Tibial nerve (tissue), 4 donors: ENCODE results near the gene GABRQ. TPM values are rescaled to one million over a fixed set of nuclear protein-coding genes. Genes with fewer than 3 reads are reported as not detected.
"Not testable (repeated sequence)": the region's sequence is repeated elsewhere in the genome, so short reads cannot be mapped to it uniquely, and the experiment has no call there.

ENCODE experiments used
- DNase-seq, 2 donors: peaks; one replicate each; pipeline ENCODE4 v3.0.0-alpha.2; 2019; ENCODE audit warnings: low spot score in 2 of 2
- H3K27ac ChIP-seq, 4 donors: fragments of 200-600 bp; sonication (generic) in 3 of 4; one replicate each; pipeline ENCODE4 v1.5.1; 2017 to 2019; ENCODE audit warnings: mild to moderate bottlenecking in 1 of 4
- H3K27me3 ChIP-seq, 2 donors: fragments of 200-600 bp; sonication (generic) in 1 of 2; one replicate each; pipeline versions ENCODE4 v1.5.1 to v1.6.0; 2017 to 2019
- H3K36me3 ChIP-seq, 3 donors: fragments of 200-600 bp; sonication (generic); one replicate each; pipeline ENCODE4 v1.5.1; 2018 to 2019
- H3K4me1 ChIP-seq, 4 donors: fragments of 200-600 bp; sonication (generic) in 3 of 4; one replicate each; pipeline ENCODE4 v1.5.1; 2017 to 2019
- H3K4me3 ChIP-seq, 4 donors: fragments of 200-600 bp; sonication (generic) in 3 of 4; one replicate each; pipeline ENCODE4 v1.5.1; 2017 to 2019; ENCODE audit warnings: mild to moderate bottlenecking in 1 of 4, moderate library complexity in 1 of 4
- H3K9me3 ChIP-seq, 4 donors: fragments of 200-600 bp; sonication (generic) in 3 of 4; one replicate each; pipeline ENCODE4 v1.5.1; 2017 to 2019
- EP300 ChIP-seq, 2 donors: sonication (generic); formaldehyde crosslinking; IDR thresholded peaks; one replicate each; pipeline ENCODE4 v1.6.1; 2017; ENCODE audit warnings: antibody characterized with exemption in 2 of 2, mild to moderate bottlenecking in 1 of 2
- POLR2A ChIP-seq, 2 donors: fragments of 450-650 bp; IDR thresholded peaks; one replicate each; pipeline ENCODE4 v1.6.1; 2017; ENCODE audit warnings: antibody characterized with exemption in 2 of 2, mild to moderate bottlenecking in 2 of 2, moderate library complexity in 2 of 2
- WGBS, 2 donors: methylation state at CpG; one replicate each; pipeline ENCODE4 v1.1.5; 2018; 5-methylcytosine and 5-hydroxymethylcytosine counted together
- total RNA-seq, 4 donors: library from RNA; depleted of rRNA; stranded (reverse); fragments of >200 nt; gene quantifications; one replicate each; pipeline ENCODE4 v1.1.0, GENCODE V29; 2016
- TF ChIP-seq, protein P1 (sequence below), 5 experiments: fragments of 200-600 bp in 3 of 5; fragments of 450-650 bp in 2 of 5; sonication (generic) in 3 of 5; IDR thresholded peaks; one replicate each; pipeline ENCODE4 v1.5.1; 2016 to 2019; ENCODE audit warnings: antibody characterized with exemption in 5 of 5, mild to moderate bottlenecking in 3 of 5, moderate library complexity in 2 of 5

The GABRQ gene
- total RNA-seq, 4 donors from 2014 or later: 0.90 to 2.3 (median 1.4) TPM

DNA sequence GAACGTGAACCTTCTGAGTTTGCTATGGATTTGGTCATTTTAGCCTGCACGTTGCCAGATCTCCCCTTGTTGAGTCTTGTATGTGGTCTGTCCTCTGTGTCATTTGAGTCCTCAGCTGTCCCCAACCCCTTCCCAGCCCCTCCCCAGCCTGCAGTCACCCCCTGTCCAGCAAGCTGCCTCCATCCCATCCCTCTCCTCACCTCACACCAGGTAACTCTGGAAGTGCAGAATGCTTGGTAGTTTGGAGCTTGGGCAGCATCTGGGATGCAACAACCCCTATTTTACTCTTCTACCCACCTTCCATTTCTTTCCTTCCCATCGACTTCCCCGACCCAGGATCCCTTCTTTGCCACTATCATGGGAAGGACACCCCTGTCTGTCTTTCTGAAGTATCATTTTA, 18.4 kb downstream of the GABRQ start:
- WGBS, 2 donors: 71 to 72% methylated on average over 4 of the region's 4 CpGs
- no peak for TF ChIP-seq POLR2A (IDR thresholded peaks at IDR 0.05)
- TF ChIP-seq EP300 (IDR thresholded peaks at IDR 0.05): no peak
- TF ChIP-seq, protein P1, sequence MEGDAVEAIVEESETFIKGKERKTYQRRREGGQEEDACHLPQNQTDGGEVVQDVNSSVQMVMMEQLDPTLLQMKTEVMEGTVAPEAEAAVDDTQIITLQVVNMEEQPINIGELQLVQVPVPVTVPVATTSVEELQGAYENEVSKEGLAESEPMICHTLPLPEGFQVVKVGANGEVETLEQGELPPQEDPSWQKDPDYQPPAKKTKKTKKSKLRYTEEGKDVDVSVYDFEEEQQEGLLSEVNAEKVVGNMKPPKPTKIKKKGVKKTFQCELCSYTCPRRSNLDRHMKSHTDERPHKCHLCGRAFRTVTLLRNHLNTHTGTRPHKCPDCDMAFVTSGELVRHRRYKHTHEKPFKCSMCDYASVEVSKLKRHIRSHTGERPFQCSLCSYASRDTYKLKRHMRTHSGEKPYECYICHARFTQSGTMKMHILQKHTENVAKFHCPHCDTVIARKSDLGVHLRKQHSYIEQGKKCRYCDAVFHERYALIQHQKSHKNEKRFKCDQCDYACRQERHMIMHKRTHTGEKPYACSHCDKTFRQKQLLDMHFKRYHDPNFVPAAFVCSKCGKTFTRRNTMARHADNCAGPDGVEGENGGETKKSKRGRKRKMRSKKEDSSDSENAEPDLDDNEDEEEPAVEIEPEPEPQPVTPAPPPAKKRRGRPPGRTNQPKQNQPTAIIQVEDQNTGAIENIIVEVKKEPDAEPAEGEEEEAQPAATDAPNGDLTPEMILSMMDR (IDR thresholded peaks at IDR 0.05): no peak
- H3K27me3 ChIP-seq: no peaks in the 10 kb centered on the region

DNA sequence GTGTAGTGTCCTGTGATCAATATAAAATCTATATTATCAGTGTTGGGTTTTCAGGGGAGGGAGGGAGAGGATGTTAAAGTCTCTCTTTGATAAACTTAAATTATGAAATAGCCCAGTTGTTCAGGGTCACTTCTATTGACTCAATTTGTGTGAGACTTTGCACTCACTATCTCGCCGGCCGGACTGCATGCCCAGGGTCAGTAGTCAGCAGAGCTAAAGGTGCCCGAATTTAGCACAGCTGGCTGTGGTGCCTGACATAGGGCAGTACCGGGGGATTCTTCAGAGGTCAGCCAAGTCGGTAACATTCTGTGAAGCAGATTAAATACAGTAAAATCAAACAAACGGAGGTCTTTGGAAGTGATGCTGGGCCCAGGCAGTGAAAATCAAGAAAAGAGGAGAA, 19.2 kb downstream of the GABRQ start:
- Histone ChIP-seq H3K9me3 (no peaks in the 10 kb centered on the region), H3K27me3 (no peaks in the 10 kb centered on the region), H3K36me3 (no peaks in the 10 kb centered on the region), H3K4me1 (no peaks in the 10 kb centered on the region), H3K4me3 (no peak overlapping the region), H3K27ac (no peak overlapping the region)
- no peak for DNase-seq
- no peak for TF ChIP-seq POLR2A (IDR thresholded peaks at IDR 0.05)
- no peak for TF ChIP-seq EP300 (IDR thresholded peaks at IDR 0.05)
- TF ChIP-seq, protein P1 (IDR thresholded peaks at IDR 0.05): no peak
- WGBS, 2 donors: 80 to 89% methylated on average over 7 of the region's 7 CpGs

More for the DNA sequence above, 18.4 kb downstream of the GABRQ start:
- Histone ChIP-seq H3K27ac (no peak overlapping the region), H3K4me3 (no peak overlapping the region), H3K36me3 (no peaks in the 10 kb centered on the region), H3K9me3 (no peaks in the 10 kb centered on the region), H3K4me1 (no peaks in the 10 kb centered on the region)
- DNase-seq: no peak

DNA sequence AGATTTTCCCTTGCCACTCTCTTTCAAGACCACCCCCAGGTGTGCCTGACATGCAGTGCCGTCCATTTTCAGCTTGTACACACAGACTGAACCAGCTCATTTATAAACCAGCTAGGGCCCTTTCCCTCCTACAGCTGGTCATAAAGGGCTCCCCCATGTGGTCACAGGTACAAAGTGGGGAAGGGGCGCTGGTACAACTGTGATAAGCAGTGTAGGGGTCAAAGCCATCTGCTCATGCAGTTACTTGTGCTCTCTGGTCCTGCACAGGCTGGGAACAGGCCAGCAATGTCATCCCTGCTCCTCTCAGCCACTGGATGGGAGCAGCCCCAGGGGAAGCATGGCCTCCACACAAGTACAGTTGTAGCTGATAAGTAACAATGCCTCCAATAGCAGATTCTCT, 20.6 kb downstream of the GABRQ start:
- DNase-seq: no peak
- H3K9me3 ChIP-seq: no peaks in the 10 kb centered on the region
- no peak for TF ChIP-seq EP300 (IDR thresholded peaks at IDR 0.05)
- TF ChIP-seq POLR2A (IDR thresholded peaks at IDR 0.05): no peak
- TF ChIP-seq, protein P1 (IDR thresholded peaks at IDR 0.05): no peak
- H3K4me1 ChIP-seq: no peaks in the 10 kb centered on the region
- WGBS, 2 donors: 36 to 38% methylated on average over 2 of the region's 2 CpGs
- no peaks in the 10 kb centered on the region for H3K36me3 ChIP-seq
- H3K4me3 ChIP-seq: no peak overlapping the region
- H3K27me3 ChIP-seq: no peaks in the 10 kb centered on the region
- no peak overlapping the region for H3K27ac ChIP-seq

DNA sequence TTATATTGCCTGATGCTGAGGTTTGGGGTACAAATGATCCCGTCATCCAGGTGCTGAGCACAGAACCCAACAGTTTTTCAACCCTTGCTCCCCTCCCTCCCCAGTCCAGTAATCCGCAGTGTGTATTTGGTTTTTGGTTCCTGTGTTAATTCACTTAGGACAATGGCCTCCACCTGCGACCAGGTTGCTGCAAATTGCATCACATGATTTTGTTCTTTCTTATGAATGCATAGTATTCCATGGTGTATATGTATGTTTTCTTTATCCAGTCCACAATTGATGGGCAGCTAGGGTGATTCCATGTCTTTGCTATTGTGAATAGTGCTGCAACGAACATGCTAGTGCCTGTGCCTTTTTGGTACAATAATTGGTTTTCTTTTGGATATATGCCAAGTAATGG, 25.4 kb downstream of the GABRQ start:
- Histone ChIP-seq H3K9me3 (peaks cover 0 to 10% (median 0%) of the 10 kb centered on the region in 4 donors), H3K27me3 (no peaks in the 10 kb centered on the region), H3K4me1 (no peaks in the 10 kb centered on the region), H3K4me3 (no peak overlapping the region), H3K36me3 (no peaks in the 10 kb centered on the region), H3K27ac (no peak overlapping the region)
- no peak for DNase-seq
- TF ChIP-seq EP300 (IDR thresholded peaks at IDR 0.05) (no peak), POLR2A (IDR thresholded peaks at IDR 0.05) (no peak)
- TF ChIP-seq, protein P1 (IDR thresholded peaks at IDR 0.05): no peak
- WGBS, 2 donors: 51 to 70% methylated on average over 2 to 4 of the region's 4 CpGs

DNA sequence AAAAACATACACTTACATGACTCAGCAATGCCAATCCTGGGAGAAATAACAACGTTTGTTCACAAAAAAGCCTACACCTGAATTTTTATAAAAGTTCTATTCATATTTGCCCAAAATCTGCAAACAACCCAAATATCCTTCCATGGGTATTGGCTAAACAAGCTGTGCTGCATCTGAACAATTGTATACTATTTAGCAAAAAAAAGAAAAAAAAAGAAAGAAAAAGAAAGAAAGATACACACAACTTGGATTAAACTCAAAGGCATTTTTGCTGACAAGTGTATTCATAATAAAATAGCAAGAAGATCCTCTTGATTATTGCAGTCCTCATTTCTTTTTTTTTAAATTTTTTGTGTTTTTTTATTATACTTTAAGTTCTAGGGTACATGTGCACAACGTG, 36.4 kb downstream of the GABRQ start:
- no peak overlapping the region for H3K4me3 ChIP-seq
- no peak for TF ChIP-seq POLR2A (IDR thresholded peaks at IDR 0.05)
- TF ChIP-seq EP300 (IDR thresholded peaks at IDR 0.05): no peak
- TF ChIP-seq, protein P1 (IDR thresholded peaks at IDR 0.05): no peak
- no peaks in the 10 kb centered on the region for H3K9me3 ChIP-seq
- H3K27ac ChIP-seq: no peak overlapping the region
- no peaks in the 10 kb centered on the region for H3K36me3 ChIP-seq
- WGBS, 2 donors: 72 to 88% methylated on average over 2 of the region's 2 CpGs
- no peak for DNase-seq
- no peaks in the 10 kb centered on the region for H3K27me3 ChIP-seq
- H3K4me1 ChIP-seq: no peaks in the 10 kb centered on the region

DNA sequence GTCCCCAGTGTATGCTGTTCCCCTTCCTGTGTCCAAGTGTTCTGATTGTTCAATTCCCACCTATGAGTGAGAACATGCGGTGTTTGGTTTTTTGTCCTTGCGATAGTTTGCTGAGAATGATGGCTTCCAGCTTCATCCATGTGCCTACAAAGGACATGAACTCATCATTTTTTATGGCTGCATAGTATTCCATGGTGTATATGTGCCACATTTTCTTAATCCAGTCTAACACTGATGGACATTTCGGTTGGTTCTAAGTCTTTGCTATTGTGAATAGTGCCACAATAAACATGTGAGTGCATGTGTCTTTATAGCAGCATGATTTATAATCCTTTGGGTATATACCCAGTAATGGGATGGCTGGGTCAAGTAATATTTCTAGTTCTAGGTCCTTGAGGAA, 37.0 kb downstream of the GABRQ start:
- 88 to 92% methylated on average over 3 of the region's 3 CpGs for WGBS, 2 donors
- H3K4me1 ChIP-seq, H3K27me3 ChIP-seq, H3K36me3 ChIP-seq, DNase-seq, H3K4me3 ChIP-seq, H3K27ac ChIP-seq, H3K9me3 ChIP-seq: not testable (repeated sequence)

DNA sequence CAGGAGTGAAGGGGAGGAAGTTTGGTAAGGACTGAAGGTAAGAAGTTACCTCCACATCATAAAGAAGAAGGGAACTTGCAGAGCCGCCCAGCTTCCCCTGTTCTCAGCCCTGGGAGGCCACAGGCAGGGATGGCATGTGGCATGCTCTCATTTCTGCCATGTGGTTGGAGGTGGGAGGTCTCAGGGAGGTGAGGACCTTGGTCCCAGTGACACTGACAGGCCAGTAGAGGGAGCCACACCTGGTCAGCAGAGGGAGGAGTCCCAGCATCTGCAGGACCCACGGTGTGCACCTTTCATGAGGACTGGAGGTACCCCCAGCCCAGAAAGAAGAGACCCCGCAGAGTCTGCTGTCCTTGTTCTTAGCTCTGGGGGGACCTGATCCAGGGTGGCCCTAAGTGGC, 43.3 kb downstream of the GABRQ start:
- not testable (repeated sequence) for H3K27ac ChIP-seq, DNase-seq, H3K4me3 ChIP-seq, H3K36me3 ChIP-seq, H3K9me3 ChIP-seq, H3K27me3 ChIP-seq, H3K4me1 ChIP-seq
- no CpG with 5 or more reads among the region's 3 CpGs for WGBS, 2 donors

DNA sequence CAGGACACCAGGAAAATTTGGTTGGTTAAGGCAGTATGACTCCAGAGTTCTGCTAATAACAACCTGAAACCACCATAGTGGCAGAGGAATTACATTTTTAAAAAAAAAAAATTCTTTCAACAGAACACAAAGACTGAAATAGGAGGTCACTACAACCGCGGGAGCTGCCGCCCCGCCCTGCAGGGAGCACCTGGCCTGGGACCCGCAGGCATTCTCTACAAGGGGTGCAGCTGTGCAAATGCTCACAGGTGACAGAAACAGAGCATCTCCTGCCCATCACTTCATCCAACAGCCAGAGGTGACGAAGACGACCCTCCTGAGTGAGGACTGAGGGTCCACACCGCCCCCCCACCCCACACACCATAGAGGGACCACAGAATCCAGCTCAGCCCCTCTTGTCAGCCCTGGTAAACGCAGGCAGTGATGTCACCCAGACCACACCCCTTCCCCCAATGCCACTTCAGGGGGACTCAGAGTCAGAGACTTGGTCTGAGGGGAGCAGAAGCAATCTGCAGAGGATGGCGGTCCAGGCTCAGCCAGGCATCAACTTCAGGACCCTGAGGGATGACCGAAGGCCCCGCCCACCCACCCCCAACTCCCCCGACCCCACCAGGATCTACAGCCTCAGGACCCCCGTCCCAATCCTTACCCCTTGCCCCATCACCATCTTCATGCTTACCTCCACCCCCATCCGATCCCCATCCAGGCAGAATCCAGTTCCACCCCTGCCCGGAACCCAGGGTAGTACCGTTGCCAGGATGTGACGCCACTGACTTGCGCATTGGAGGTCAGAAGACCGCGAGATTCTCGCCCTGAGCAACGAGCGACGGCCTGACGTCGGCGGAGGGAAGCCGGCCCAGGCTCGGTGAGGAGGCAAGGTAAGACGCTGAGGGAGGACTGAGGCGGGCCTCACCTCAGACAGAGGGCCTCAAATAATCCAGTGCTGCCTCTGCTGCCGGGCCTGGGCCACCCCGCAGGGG, 60.5 kb downstream of the GABRQ start, which contains the start of gene MAGEA3:
TSS of gene MAGEA3 (plus strand) at position 843 of the 980 bp plus-strand sequence. CDS start 2,039 bp downstream, outside the sequence.
- H3K4me1 ChIP-seq, H3K27ac ChIP-seq, DNase-seq, H3K27me3 ChIP-seq, H3K4me3 ChIP-seq, H3K36me3 ChIP-seq, H3K9me3 ChIP-seq: not testable (repeated sequence)
- no CpG with 5 or more reads among the region's 34 CpGs for WGBS, 2 donors
